K562 (cell line): ENCODE measurements around the gene ZNF174. TPM values are rescaled to one million over a fixed set of nuclear protein-coding genes. Genes with fewer than 3 reads are reported as not detected.

ENCODE experiments used
- ARID1B ChIP-seq: fragments of 450-650 bp; IDR thresholded peaks from 2 replicates; pipeline ENCODE4 v1.6.1; 2016; ENCODE audit warnings: antibody characterized with exemption, mild to moderate bottlenecking, inconsistent platforms
- ATF3 ChIP-seq, 2 experiments: fragments of 450-650 bp in 1 of 2; sonication (generic) in 1 of 2; formaldehyde crosslinking in 1 of 2; IDR thresholded peaks in 1 of 2; conservative IDR thresholded peaks in 1 of 2; 2 replicates each; pipeline versions ENCODE4 v1.6.1 to v1.8.1; 2016 to 2023; ENCODE audit warnings: mild to moderate bottlenecking in 2 of 2, moderate library complexity in 2 of 2, inconsistent platforms in 1 of 2, missing genetic modification reagents in 1 of 2
- BRCA1 ChIP-seq, 2 experiments: fragments of 450-650 bp in 1 of 2; sonication (generic) in 1 of 2; formaldehyde crosslinking in 1 of 2; IDR thresholded peaks; 2 replicates each; pipeline versions ENCODE4 v1.5.0 to v1.6.1; 2017 to 2020; ENCODE audit warnings: mild to moderate bottlenecking in 1 of 2, missing genetic modification reagents in 1 of 2
- CCNT2 ChIP-seq: IDR thresholded peaks from 2 replicates; pipeline ENCODE4 v1.6.1; 2011; ENCODE audit warnings: borderline replicate concordance, low read depth, mild to moderate bottlenecking, moderate library complexity, mixed read lengths, low read length; ENCODE audit not compliant: insufficient read length; ENCODE audit errors: extremely low read depth
- DACH1 ChIP-seq: fragments of 450-650 bp; IDR thresholded peaks from 2 replicates; pipeline ENCODE4 v1.6.1; 2018; ENCODE audit not compliant: partially characterized antibody
- FOXJ2 ChIP-seq: fragments of 200-800 bp; sonication (Bioruptor generic); IDR thresholded peaks from 2 replicates; pipeline ENCODE4 v1.6.1; 2016; ENCODE audit warnings: missing genetic modification characterization, missing compliant biosample characterization
- FOXJ3 ChIP-seq: sonication (generic); formaldehyde crosslinking; IDR thresholded peaks from 2 replicates; pipeline ENCODE4 v1.4.0; 2020; ENCODE audit warnings: mild to moderate bottlenecking, missing genetic modification reagents
- FUS ChIP-seq: fragments of 200-400 bp; formaldehyde crosslinking; optimal IDR thresholded peaks from 2 replicates; pipeline ENCODE3; 2017; ENCODE audit warnings: low read depth, low read length
- GATAD2A ChIP-seq: fragments of 450-650 bp; IDR thresholded peaks from 2 replicates; pipeline ENCODE4 v1.6.1; 2017
- HSF4 ChIP-seq: fragments of 250-450 bp; sonication (Bioruptor Pico); IDR thresholded peaks from 2 replicates; pipeline ENCODE4 v2.1.2; 2022; ENCODE audit warnings: mild to moderate bottlenecking, moderate library complexity, borderline replicate concordance
- MLLT1 ChIP-seq, 2 experiments: fragments of 450-650 bp; IDR thresholded peaks; 2 replicates each; pipeline ENCODE4 v1.6.1; 2016
- NR0B1 ChIP-seq: fragments of 450-650 bp; IDR thresholded peaks from one replicate; pipeline ENCODE4 v1.6.1; 2018; ENCODE audit warnings: mild to moderate bottlenecking, moderate library complexity; ENCODE audit not compliant: partially characterized antibody
- NR1H2 ChIP-seq: sonication (generic); formaldehyde crosslinking; IDR thresholded peaks from 2 replicates; pipeline ENCODE4 v1.4.0; 2020; ENCODE audit warnings: mild to moderate bottlenecking, missing genetic modification reagents
- PML ChIP-seq: IDR thresholded peaks from 2 replicates; pipeline ENCODE4 v1.6.1; 2012; ENCODE audit warnings: low read length, inconsistent platforms
- RBM25 ChIP-seq: fragments of 200-400 bp; formaldehyde crosslinking; IDR thresholded peaks from 2 replicates; pipeline ENCODE4 v1.6.1; 2018; ENCODE audit warnings: low read length, low read depth, moderate library complexity; ENCODE audit not compliant: severe bottlenecking
- RCOR1 ChIP-seq, 2 experiments: IDR thresholded peaks; 2 replicates each; pipeline ENCODE4 v1.6.1; 2012; ENCODE audit warnings: low read depth in 2 of 2, low read length in 2 of 2, borderline replicate concordance in 1 of 2, improper control_type of control experiment in 1 of 2
- SAFB2 ChIP-seq: fragments of 200-400 bp; formaldehyde crosslinking; IDR thresholded peaks from 2 replicates; pipeline ENCODE4 v1.6.1; 2018; ENCODE audit warnings: borderline replicate concordance, low read length, low read depth, moderate library complexity; ENCODE audit not compliant: severe bottlenecking
- SMAD3 ChIP-seq: fragments of 450-650 bp; formaldehyde crosslinking; conservative IDR thresholded peaks from 2 replicates; pipeline ENCODE4 v1.4.0; 2020; ENCODE audit warnings: mild to moderate bottlenecking
- SMARCA4 ChIP-seq: fragments of 450-650 bp; IDR thresholded peaks from 2 replicates; pipeline ENCODE4 v1.6.1; 2016
- SMARCE1 ChIP-seq: fragments of 450-650 bp; IDR thresholded peaks from 2 replicates; pipeline ENCODE4 v1.7.1; 2016; ENCODE audit warnings: mild to moderate bottlenecking
- TBL1XR1 ChIP-seq, 2 experiments: IDR thresholded peaks; 2 replicates each; pipeline ENCODE4 v1.6.1; 2012; ENCODE audit warnings: improper control_type of control experiment in 2 of 2, low read length in 2 of 2, mild to moderate bottlenecking in 1 of 2
- polyA plus RNA-seq, 8 experiments: library from polyadenylated mRNA; depleted of rRNA in 4 of 8; stranded (reverse) in 5 of 8; unstranded in 3 of 8; fragments of >200 nt; fragmentation: Nextera tagmentation in 2 of 8; fragmentation: Illumina TruSeq in 1 of 8; extraction: Ambion mirVana in 2 of 8; extraction: Trizol in 1 of 8; gene quantifications; 2 replicates each; pipeline versions ENCODE4 v1.2.1 to v1.2.3, GENCODE V29; 2011 to 2014; ENCODE audit warnings: inconsistent platforms in 1 of 8, missing spikeins in 1 of 8
- total RNA-seq, 7 experiments: library from RNA; depleted of rRNA in 6 of 7; stranded (reverse); fragments of >200 nt in 6 of 7; fragmentation: Illumina TruSeq in 2 of 7; extraction: Trizol in 2 of 7; gene quantifications; 2 replicates each; pipeline versions ENCODE4 v1.2.1 to v1.2.3, GENCODE V29; 2011 to 2021; ENCODE audit warnings: low replicate concordance in 1 of 7
- TF ChIP-seq, protein P1 (sequence below): sonication (generic); IDR thresholded peaks from 2 replicates; pipeline ENCODE4 v1.6.1; 2016

The ZNF174 gene
- total and polyA plus RNA-seq, 9 of the 15 experiments (the other 6 are each of a cell fraction or from before 2014, with no cell fraction given), result 5.1 to 19.1 (median 12.5) TPM

DNA sequence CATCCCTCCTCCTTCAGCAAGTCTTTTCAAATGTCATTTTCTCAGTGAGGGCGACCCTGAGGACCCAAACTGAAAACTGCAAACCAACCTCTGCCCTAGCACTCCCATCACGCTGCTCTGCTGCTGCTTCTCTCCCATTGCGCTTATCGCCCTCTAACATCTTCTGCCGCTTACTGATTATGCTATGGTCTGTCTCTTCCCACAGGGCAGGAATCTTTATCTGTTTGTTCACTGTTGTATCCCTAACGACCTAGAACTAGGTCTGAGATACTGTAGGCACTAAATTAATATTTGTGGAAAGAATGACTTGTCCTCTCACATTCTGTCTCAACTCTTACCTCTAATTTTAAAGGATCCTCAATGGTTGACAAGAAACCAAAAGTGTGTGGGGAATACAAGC is 12.7 kb upstream of the ZNF174 start (continued):
- TF ChIP-seq ATF3 (IDR thresholded peaks at IDR 0.05) (peak; percentile 19; the same call in 1 of the 2 replicates), ATF3 (CRISPR knock-in tag; conservative IDR thresholded peaks at IDR 0.05) (no peak), DACH1 (no peak), MLLT1 (IDR thresholded peaks at IDR 0.05) (0 out of 4 replicates have a peak, but pooled peaks of 1 of the 2 experiments have one; percentile 32), GATAD2A (peak; percentile 20; the same call in 1 of the 2 replicates), FUS (no peak), PML (peak; percentile 78), NR1H2 (CRISPR knock-in tag) (no peak), RCOR1 (IDR thresholded peaks at IDR 0.05; ENCODE audit: borderline replicate concordance in 1 of 2, low read depth in 2 of 2, low read length in 2 of 2) (peak; percentile 29 to 94; a peak in 3 of 4 replicates), BRCA1 (IDR thresholded peaks at IDR 0.05) (no peak), BRCA1 (CRISPR knock-in tag; IDR thresholded peaks at IDR 0.05) (no peak), FOXJ2 (tag) (peak; percentile 62; the same call in 1 of the 2 replicates), SMARCA4 (peak; percentile 96), NR0B1 (no peak), TBL1XR1 (IDR thresholded peaks at IDR 0.05; ENCODE audit: low read length in 2 of 2) (peak; percentile 50 to 76; a peak in 3 of 4 replicates), SMAD3 (CRISPR knock-in tag) (no peak), RBM25 (no peak), SAFB2 (no peak), ARID1B (peak; percentile 97), CCNT2 (peak; percentile 46), FOXJ3 (CRISPR knock-in tag) (no peak), HSF4 (no peak), SMARCE1 (peak; percentile 95)
- TF ChIP-seq, protein P1, sequence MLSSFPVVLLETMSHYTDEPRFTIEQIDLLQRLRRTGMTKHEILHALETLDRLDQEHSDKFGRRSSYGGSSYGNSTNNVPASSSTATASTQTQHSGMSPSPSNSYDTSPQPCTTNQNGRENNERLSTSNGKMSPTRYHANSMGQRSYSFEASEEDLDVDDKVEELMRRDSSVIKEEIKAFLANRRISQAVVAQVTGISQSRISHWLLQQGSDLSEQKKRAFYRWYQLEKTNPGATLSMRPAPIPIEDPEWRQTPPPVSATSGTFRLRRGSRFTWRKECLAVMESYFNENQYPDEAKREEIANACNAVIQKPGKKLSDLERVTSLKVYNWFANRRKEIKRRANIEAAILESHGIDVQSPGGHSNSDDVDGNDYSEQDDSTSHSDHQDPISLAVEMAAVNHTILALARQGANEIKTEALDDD, result 0 out of 2 replicates have a peak, but pooled peaks have one; percentile 48
